HEK293 (cell line): ENCODE data around the gene MPZL2.

Source experiments
- CTCF ChIA-PET: fragments of 350-600 bp; formaldehyde crosslinking; extraction: SDS; loops from one replicate; lab custom pipeline; 2021; ENCODE audit warnings: antibody characterized with exemption; lab: Yijun Ruan, JAX
- POLR2A ChIA-PET: fragments of 300-600 bp; formaldehyde crosslinking; extraction: SDS; loops from one replicate; lab custom pipeline; 2020; ENCODE audit warnings: antibody characterized with exemption, inconsistent platforms; lab: Yijun Ruan, JAX
- H3K27ac ChIP-seq: fragments of 200-500 bp; sonication (Bioruptor generic); 2 replicates; pipeline ENCODE4 v1.5.1; 2014; ENCODE audit warnings: low read depth, low read length, control low read depth, inconsistent platforms; ENCODE audit errors: extremely low read depth
- H3K36me3 ChIP-seq, 2 experiments: fragments of 200-500 bp in 1 of 2; sonication (Bioruptor generic) in 1 of 2; 1 replicate in 1 of 2; 2 replicates in 1 of 2; pipeline ENCODE4 v1.5.1; 2014 to 2017; ENCODE audit warnings: inconsistent platforms in 2 of 2, low read length in 2 of 2; ENCODE audit not compliant: control insufficient read depth in 2 of 2, insufficient read depth in 1 of 2
- H3K4me1 ChIP-seq: fragments of 200-500 bp; sonication (Bioruptor generic); 2 replicates; pipeline ENCODE4 v1.5.1; 2014; ENCODE audit warnings: mild to moderate bottlenecking, low read length, inconsistent platforms; ENCODE audit not compliant: control insufficient read depth, insufficient read depth
- H3K4me3 ChIP-seq: 2 replicates; pipeline ENCODE4 v1.5.1; 2011; ENCODE audit warnings: low read depth, mild to moderate bottlenecking, control low read depth, low read length, moderate library complexity
- H3K9me3 ChIP-seq: fragments of 200-500 bp; sonication (Bioruptor generic); 2 replicates; pipeline ENCODE4 v1.5.1; 2014; ENCODE audit warnings: low read depth, low read length, inconsistent platforms; ENCODE audit not compliant: control insufficient read depth, insufficient read depth
- GLIS1 ChIP-seq: fragments of 450-650 bp; formaldehyde crosslinking; IDR thresholded peaks from 2 replicates; pipeline ENCODE4 v1.5.1; 2016; ENCODE audit warnings: missing biosample characterization, missing genetic modification characterization
- PRDM1 ChIP-seq: fragments of 450-650 bp; formaldehyde crosslinking; IDR thresholded peaks from 2 replicates; pipeline ENCODE4; 2016; ENCODE audit warnings: missing biosample characterization, missing genetic modification characterization
- REPIN1 ChIP-seq: fragments of 450-650 bp; formaldehyde crosslinking; IDR thresholded peaks from 2 replicates; pipeline ENCODE4 v1.5.1; 2017; ENCODE audit warnings: missing biosample characterization, missing genetic modification characterization, low read depth
- SALL2 ChIP-seq: fragments of 450-650 bp; formaldehyde crosslinking; IDR thresholded peaks from 2 replicates; pipeline ENCODE4 v1.5.0; 2017; ENCODE audit warnings: missing biosample characterization, mild to moderate bottlenecking, missing genetic modification characterization, borderline replicate concordance
- SP7 ChIP-seq: fragments of 450-650 bp; formaldehyde crosslinking; IDR thresholded peaks from 2 replicates; pipeline ENCODE4 v1.5.1; 2016; ENCODE audit warnings: missing biosample characterization, missing genetic modification characterization
- WT1 ChIP-seq: fragments of 450-650 bp; formaldehyde crosslinking; IDR thresholded peaks from 2 replicates; pipeline ENCODE4 v1.5.1; 2016; ENCODE audit warnings: missing biosample characterization, missing genetic modification characterization
- ZBTB17 ChIP-seq: fragments of 450-650 bp; formaldehyde crosslinking; IDR thresholded peaks from 2 replicates; pipeline ENCODE4 v1.5.1; 2016; ENCODE audit warnings: missing biosample characterization, missing genetic modification characterization
- ZBTB44 ChIP-seq: fragments of 450-650 bp; IDR thresholded peaks from 2 replicates; pipeline ENCODE4 v1.5.1; 2018; ENCODE audit warnings: missing biosample characterization, mild to moderate bottlenecking, missing genetic modification characterization
- ZNF114 ChIP-seq: fragments of 450-650 bp; formaldehyde crosslinking; IDR thresholded peaks from 2 replicates; pipeline ENCODE4 v1.5.0; 2017; ENCODE audit warnings: missing biosample characterization, missing genetic modification characterization
- ZNF146 ChIP-seq: fragments of 450-650 bp; formaldehyde crosslinking; IDR thresholded peaks from 2 replicates; pipeline ENCODE4 v1.5.1; 2016; ENCODE audit warnings: missing biosample characterization, missing genetic modification characterization
- ZNF280C ChIP-seq: fragments of 450-650 bp; formaldehyde crosslinking; IDR thresholded peaks from 2 replicates; pipeline ENCODE4 v1.5.1; 2016; ENCODE audit warnings: missing biosample characterization, missing genetic modification characterization
- ZNF302 ChIP-seq: fragments of 450-650 bp; formaldehyde crosslinking; IDR thresholded peaks from 2 replicates; pipeline ENCODE4 v1.5.1; 2016; ENCODE audit warnings: missing biosample characterization, missing genetic modification characterization, low read depth
- ZNF324 ChIP-seq: fragments of 450-650 bp; formaldehyde crosslinking; IDR thresholded peaks from 2 replicates; pipeline ENCODE4 v1.5.1; 2016; ENCODE audit warnings: missing biosample characterization, missing genetic modification characterization
- ZNF529 ChIP-seq: fragments of 450-650 bp; formaldehyde crosslinking; IDR thresholded peaks from 2 replicates; pipeline ENCODE4 v1.5.1; 2017; ENCODE audit warnings: missing genetic modification characterization, missing biosample characterization; ENCODE audit not compliant: insufficient replicate concordance
- ZNF677 ChIP-seq: fragments of 450-650 bp; IDR thresholded peaks from 2 replicates; pipeline ENCODE4 v1.5.0; 2018; ENCODE audit warnings: missing biosample characterization, mild to moderate bottlenecking, missing genetic modification characterization, moderate library complexity
- ZNF704 ChIP-seq: fragments of 450-650 bp; formaldehyde crosslinking; IDR thresholded peaks from 2 replicates; pipeline ENCODE4 v1.5.1; 2016; ENCODE audit warnings: missing biosample characterization, missing genetic modification characterization
- TF ChIP-seq, protein P1 (sequence below): fragments of 450-650 bp; IDR thresholded peaks from 2 replicates; pipeline ENCODE4 v1.5.1; 2018; ENCODE audit warnings: missing biosample characterization, missing genetic modification characterization

The MPZL2 gene

GRCh38 chr11:118260353-118260752 is 3.7 kb downstream of the MPZL2 start:
- Histone ChIP-seq H3K4me1 (no peaks in the 10 kb centered on the region), H3K9me3 (no peaks in the 10 kb centered on the region), H3K27ac (no peak overlapping the region), H3K4me3 (no peak overlapping the region), H3K36me3 (no peaks in the 10 kb centered on the region)
- no peak for TF ChIP-seq GLIS1
- ChIA-PET POLR2A (no interaction called here), CTCF (interaction anchor here (1.0 to 1.1 kb wide), 2 partner anchors 62 to 85 kb away, joined by 3 read pairs; no protein-coding TSS in a partner anchor)

GRCh38 chr11:118259138-118259537 is 5.0 kb downstream of the MPZL2 start:
- no peak for TF ChIP-seq ZBTB44 (tag by site-specific recombination)
- peak; percentile 90 for TF ChIP-seq ZNF146
- Histone ChIP-seq H3K4me3 (no peak overlapping the region), H3K4me1 (no peaks in the 10 kb centered on the region), H3K36me3 (no peaks in the 10 kb centered on the region), H3K27ac (no peak overlapping the region), H3K9me3 (no peaks in the 10 kb centered on the region)
- CTCF ChIA-PET: interaction anchor here (0.6 to 1.2 kb wide), 4 partner anchors 15 to 158 kb away, joined by 3 to 5 read pairs (median 3); no protein-coding TSS in a partner anchor
- POLR2A ChIA-PET: no interaction called here

DNA sequence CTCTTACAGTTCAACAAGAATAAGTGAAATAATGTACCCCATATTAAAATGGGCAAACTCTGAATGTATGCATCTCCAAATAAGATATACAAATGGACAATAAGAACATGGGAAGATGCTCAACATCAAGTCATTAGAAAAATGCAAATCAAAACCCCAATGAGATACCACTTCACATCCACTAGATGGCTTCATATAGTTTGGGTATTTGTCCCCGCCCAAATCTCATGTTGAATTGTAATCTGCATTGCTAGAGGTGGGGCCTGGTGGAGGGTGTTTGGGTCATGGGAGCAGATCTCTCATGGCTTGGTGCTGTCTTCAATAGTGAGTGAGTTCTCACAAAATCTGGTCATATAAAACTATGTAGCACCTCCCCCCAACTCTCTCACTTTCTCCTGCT is 5.7 kb downstream of the MPZL2 start:
- ChIA-PET POLR2A (no interaction called here), CTCF (no interaction called here)
- Histone ChIP-seq H3K9me3 (no peaks in the 10 kb centered on the region), H3K36me3 (no peaks in the 10 kb centered on the region), H3K27ac (no peak overlapping the region), H3K4me3 (no peak overlapping the region), H3K4me1 (no peaks in the 10 kb centered on the region)
- TF ChIP-seq ZNF114 (no peak), ZBTB17 (tag by site-specific recombination) (no peak), SALL2 (no peak), SP7 (tag by site-specific recombination) (no peak), WT1 (tag by site-specific recombination) (no peak), ZNF704 (no peak), REPIN1 (no peak)

DNA sequence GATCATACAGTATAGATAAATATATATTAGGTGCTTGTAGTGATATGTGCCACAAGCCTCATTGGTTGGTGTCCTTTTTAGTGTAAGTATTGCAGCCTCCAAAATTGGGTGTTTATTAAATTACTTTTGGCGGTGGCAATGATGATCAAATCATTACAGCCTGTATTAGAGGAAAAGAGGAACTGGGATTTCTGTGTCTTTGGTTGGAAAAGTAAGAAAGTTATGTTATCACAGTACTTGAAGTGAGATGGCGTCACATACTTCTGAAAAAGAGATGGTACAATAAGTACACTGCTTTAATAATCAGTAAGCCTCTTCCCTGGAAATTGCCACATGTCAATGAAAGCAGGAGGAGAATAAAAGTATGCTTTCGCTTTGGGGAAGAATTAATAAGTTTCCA is 11.4 kb downstream of the MPZL2 start:
- CTCF ChIA-PET: interaction anchor here (0.6 to 1.4 kb wide), 5 partner anchors 9 to 68 kb away, joined by 3 to 6 read pairs (median 4); partner anchors contain the start of gene MPZL2
- Histone ChIP-seq H3K4me3 (peak overlapping the region; percentile 94), H3K4me1 (no peaks in the 10 kb centered on the region), H3K36me3 (no peaks in the 10 kb centered on the region), H3K27ac (no peak overlapping the region), H3K9me3 (no peaks in the 10 kb centered on the region)
- POLR2A ChIA-PET: interaction anchor here (0.9 to 2.5 kb wide), 5 partner anchors 11 to 184 kb away, joined by 3 to 12 read pairs (median 5); partner anchors contain the start of genes KMT2A and MPZL2
- TF ChIP-seq ZNF302 (tag by site-specific recombination) (no peak), ZNF280C (tag by site-specific recombination) (no peak), ZNF529 (tag by site-specific recombination) (no peak), PRDM1 (tag by site-specific recombination) (peak; percentile 87), ZNF677 (tag by site-specific recombination) (no peak), ZNF324 (no peak)
- TF ChIP-seq, protein P1, sequence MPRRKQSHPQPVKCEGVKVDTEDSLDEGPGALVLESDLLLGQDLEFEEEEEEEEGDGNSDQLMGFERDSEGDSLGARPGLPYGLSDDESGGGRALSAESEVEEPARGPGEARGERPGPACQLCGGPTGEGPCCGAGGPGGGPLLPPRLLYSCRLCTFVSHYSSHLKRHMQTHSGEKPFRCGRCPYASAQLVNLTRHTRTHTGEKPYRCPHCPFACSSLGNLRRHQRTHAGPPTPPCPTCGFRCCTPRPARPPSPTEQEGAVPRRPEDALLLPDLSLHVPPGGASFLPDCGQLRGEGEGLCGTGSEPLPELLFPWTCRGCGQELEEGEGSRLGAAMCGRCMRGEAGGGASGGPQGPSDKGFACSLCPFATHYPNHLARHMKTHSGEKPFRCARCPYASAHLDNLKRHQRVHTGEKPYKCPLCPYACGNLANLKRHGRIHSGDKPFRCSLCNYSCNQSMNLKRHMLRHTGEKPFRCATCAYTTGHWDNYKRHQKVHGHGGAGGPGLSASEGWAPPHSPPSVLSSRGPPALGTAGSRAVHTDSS (tag by site-specific recombination): no peak
